H1 (cell line): ENCODE results near the gene RBM19. TPM values are rescaled to one million over a fixed set of nuclear protein-coding genes. Genes with fewer than 3 reads are reported as not detected.
A peak's percentile ranks its signal among the peaks of the same experiment; 100 is the strongest.

ENCODE experiments used
- MAX ChIP-seq: IDR thresholded peaks from 2 replicates; pipeline ENCODE4 v1.6.1; 2012; ENCODE audit warnings: inconsistent platforms
- polyA plus RNA-seq, 7 experiments: library from polyadenylated mRNA; depleted of rRNA in 3 of 7; stranded (reverse) in 5 of 7; unstranded in 2 of 7; fragments of >200 nt in 5 of 7; fragments of 200-250 nt in 2 of 7; gene quantifications; 1 replicate in 5 of 7; 2 replicates in 1 of 7; 4 replicates in 1 of 7; pipeline versions ENCODE4 v1.2.1 to v1.2.3, GENCODE V29; 2011 to 2013; ENCODE audit warnings: missing spikeins in 2 of 7, mixed read lengths in 2 of 7
- total RNA-seq: library from RNA; stranded (reverse); fragmentation: NEBNext Ultra II Directional; extraction: Animal tissue kit (Norgen Biotek cat#: 25700); gene quantifications from 2 replicates; pipeline ENCODE4 v1.2.1, GENCODE V29; 2021

The RBM19 gene
- total and polyA plus RNA-seq, 2 of the 8 experiments (the other 6 are each of a cell fraction or from before 2014, with no cell fraction given): 23.4 to 61.9 TPM

DNA sequence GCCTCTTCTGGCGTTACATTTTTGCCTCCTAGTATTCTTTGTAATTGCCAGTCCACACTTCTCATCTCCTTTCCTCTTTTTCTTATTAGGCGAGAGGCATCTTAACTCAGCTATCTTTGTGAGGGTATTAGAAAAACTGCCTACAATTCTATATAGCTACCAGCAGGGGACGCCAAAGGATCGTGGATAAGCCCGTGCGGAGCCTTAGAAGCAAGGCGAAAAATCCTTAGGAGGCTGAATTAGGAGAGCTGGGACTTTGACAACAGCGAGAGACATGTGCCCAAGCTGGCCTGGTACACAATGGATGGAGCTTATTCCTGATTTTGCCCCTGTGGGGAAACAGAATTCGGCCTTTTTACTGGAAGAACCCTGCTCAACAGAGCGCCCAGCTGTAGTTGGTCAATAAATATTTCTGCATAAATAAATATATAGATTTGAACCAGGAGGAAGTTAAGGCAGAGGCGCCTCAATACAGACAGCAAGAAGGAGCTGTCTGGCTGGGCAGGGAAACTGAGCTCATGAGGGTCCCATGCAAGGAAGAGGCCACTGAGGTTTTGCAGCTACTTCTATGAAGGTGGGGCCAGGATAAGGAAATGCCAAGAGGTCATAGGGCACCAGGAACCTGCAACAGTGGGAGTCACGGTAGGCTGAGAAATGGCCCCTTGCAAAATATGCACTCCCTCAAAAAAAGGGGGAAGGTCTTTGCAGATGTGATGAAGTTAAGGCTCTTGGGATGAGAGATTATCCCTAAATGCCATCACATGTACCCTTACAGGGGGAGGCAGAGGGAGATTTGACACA is 14.6 kb upstream of the RBM19 start (continued):
- peak; percentile 38; the same call in 1 of the 2 replicates for TF ChIP-seq MAX
